HG02981 (cell line): ENCODE results near the gene CHRNA10.
"Not testable (repeated sequence)": the region's sequence is repeated elsewhere in the genome, so short reads cannot be mapped to it uniquely, and the experiment has no call there.

Experiments
- ATAC-seq: cut with Tn5 transposase; IDR thresholded peaks from one replicate; pipeline ENCODE4 v1.9.1; 2021; ENCODE audit warnings: mild to moderate bottlenecking, moderate library complexity; ENCODE audit not compliant: unreplicated experiment

The CHRNA10 gene

DNA sequence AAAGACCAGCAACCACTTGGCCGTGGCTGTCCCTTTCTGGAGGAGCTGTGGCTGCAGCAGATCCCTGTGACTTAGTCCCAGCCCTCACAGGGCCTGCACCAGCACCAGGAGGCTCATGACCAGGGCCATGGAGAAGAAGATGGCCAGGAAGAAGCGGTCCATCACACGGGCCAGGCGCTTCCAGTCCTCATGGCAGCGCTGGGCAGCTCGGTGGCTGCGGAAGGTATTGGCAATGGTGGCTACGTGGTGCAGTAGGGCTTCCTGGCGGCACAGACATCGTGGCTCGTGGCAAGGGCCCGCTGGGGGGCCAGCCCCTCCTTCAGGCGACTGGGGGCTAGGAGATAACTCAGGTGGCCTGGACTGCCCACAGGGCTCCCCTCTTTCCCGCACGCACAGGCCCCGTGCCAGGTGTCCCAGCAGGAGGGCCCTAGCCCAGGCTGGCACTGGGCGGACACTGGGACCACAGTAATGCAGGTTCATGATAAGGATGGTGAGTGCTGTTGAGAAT lies 5.1 kb downstream of the CHRNA10 start:
- ATAC-seq = no peak

DNA sequence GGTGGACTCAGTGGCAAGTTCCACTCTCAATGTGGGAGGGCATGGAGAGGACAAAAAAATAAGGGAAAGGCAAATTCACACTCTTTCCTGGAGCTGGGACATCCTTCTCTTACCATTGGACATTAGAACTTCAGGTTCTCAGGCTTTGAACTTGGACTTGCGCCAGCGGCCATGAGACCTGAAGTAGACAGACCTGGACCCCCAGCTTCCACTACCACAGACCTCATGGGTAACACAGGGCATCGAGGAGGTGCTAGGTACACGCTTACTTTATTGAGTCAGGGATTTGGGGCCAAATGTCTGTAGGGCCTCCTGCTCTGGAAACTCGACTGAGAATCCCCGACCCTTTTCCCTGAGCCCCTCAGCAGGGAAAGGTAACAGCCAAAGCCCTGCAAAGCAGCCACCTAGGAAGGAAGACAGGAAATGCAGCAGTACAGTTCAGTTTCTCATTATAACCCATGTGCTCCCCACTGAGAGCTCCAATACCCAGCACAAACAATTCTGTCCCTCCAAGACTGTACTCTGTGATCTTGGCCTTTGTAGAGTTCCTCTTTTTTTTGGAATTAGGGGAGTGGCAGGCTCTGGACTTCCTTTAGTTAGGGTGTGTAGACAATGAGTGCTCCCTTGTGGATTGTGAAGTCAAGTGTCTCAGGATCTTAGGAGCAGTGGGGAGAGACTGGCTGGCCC lies 5.7 kb downstream of the CHRNA10 start:
- no peak for ATAC-seq

DNA sequence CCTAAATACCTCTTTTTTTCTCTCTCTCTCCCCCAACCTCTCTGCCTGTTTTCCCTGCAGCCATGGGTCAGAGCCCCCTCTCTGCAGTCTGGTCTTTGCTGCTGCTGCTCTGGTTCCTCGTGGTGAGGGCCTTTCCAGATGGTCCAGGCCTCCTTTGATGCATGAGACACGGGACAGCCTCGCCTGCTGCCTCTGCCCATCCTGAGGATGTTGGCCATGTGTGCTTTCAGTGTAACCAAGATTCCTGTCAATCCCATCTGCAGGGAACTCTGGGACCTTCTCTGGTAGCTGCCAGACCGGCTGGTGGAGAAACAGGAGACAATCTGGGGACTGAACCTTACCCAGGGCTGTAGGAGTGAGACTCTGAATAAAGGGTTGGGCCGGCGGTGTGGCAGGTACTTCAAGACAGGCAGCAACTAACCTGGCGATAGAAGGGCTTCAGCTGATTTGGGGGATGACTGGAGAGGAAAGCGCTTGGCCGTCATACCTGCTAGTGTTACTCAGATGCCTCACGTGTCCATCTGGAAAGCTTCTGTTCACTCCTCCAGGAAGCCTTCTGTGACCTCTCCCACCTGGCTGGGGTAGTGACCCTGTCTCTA lies 7.1 kb downstream of the CHRNA10 start:
- ATAC-seq = no peak

DNA sequence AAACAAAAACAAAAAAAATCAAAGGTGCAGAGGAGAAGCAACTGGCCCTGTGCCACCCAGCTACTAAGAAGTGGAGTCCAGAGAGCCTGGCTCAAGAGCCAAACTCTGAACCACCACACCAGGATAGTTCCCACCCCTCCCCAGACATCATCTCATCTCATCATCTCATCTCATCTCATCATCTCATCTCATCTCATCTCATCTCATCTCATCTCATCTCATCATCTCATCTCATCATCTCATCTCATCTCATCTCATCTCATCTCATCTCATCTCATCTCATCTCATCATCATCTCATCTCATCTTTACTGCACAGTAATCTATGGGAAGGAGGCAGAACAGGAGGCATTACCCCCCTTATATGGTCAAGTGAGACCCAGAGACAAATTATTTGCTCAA lies 8.3 kb downstream of the CHRNA10 start:
- ATAC-seq = no peak

DNA sequence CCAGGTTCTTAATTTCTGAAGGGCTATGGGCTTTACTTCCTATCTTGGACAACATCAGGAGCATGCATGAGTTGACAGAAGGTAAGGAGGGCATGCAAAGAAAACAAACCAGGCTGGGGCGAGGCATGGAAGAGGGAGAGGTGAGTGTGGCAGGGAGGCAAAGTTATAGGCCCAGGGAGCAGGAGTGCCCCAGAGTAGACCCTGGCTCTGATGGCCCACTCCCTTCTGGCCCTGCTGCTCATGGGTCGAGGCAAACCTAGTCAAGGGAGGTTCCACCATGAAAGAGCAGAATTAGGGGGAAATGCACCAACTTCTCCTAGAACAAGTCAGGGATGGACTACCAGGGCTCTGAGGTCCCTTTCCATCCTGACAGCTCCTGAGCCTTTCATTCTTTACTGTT lies 10.2 kb downstream of the CHRNA10 start:
- no peak for ATAC-seq

DNA sequence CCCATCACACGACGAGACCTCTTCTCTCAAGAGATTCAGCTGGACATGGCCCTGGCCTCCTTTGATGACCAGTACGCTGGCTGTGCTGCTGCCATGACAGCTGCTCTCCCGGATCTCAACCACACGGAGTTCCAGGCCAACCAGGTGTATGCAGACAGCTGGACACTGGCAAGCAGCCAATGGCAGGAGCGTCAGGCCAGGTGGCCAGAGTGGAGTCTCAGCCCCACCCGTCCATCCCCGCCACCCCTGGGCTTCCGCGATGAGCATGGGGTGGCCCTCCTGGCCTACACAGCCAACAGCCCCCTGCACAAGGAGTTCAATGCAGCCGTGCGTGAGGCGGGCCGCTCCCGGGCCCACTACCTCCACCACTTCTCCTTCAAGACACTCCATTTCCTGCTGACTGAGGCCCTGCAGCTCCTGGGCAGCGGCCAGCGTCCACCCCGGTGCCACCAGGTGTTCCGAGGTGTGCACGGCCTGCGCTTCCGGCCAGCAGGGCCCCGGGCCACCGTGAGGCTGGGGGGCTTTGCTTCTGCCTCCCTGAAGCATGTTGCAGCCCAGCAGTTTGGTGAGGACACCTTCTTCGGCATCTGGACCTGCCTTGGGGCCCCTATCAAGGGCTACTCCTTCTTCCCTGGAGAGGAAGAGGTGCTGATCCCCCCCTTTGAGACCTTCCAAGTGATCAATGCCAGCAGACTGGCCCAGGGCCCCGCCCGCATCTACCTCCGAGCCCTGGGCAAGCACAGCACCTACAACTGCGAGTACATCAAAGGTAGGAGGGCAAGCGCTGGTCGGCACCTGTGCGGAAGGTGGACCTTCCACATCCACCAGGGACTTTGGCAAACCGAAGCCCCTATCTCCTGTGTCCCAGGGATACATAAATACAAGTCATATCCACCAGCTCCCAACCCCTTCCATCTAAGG lies 11.3 kb downstream of the CHRNA10 start:
- no peak for ATAC-seq

DNA sequence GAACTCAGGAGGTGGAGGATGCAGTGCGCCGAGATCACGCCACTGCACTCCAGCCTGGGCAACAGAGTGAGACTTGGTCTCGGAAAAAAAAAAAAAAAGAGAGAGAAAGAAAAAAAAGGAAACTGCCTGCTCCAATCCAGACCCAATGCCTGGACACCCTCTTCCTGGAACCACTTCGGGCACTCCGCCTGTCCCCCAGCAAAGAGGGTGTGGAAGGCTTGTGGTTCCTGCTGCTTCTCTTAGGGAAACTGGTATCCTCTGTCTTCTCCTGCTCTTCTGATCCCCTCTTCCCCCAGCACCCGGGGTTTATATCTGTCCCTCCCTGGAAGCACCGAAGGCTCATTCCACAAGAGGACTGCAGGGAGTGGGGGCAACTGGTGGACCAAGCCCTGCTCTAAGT lies 12.9 kb downstream of the CHRNA10 start:
- no peak for ATAC-seq

DNA sequence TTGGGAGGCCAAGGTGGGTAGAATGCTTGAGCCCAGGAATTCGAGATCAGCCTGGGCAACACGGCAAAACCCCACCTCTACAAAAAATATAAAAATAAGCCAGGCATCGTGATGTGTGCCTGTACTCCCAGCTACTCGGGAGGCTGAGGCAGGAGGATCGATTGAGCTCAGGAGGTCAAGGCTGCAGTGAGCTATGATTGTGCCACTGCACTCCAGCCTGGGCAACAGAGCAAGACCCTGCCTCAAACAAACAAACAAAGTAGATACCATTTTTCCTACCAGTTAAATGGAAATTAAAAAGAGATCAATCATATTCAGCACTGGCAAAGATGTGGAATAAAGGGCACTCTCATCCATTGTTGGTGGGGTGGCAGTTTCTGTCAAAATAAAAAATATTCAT lies 13.9 kb downstream of the CHRNA10 start:
- ATAC-seq = not testable (repeated sequence)

DNA sequence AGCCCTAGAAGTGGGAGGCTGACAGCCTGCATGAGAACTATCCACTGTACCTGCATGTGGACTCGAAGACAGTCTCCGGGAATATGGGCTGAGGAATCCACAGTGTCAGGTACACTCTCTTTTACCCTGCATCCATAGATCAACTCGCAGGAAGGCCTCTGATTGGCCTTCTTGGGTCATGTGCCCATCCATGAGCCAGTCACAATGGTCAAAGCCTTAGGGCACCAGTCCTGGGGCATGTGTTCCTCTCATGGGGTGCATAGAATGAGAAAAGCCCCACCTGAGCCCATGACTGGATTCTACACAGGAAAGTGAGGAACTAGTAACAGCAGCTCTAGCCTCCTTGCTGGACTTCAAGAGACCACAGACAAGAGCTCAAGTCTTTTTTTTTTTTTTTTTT lies 15.6 kb downstream of the CHRNA10 start:
- ATAC-seq = no peak

DNA sequence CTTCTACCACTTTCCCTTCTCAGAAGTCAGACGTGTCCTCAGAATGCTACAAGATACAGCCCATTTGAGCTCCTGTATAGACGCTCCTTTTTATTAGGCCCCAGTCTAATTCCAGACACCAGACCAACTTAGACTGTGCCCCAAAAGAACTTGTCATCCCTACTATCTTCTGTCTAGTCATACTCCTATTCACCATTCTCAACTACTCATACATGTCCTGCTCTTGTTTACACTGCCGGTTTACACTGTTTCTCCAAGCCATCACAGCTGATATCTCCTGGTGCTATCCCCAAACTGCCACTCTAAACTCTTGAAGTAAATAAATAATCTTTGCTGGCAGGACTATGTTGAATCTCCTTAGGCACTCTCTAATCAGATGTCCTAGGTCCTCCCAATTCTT lies 18.7 kb downstream of the CHRNA10 start:
- not testable (repeated sequence) for ATAC-seq

DNA sequence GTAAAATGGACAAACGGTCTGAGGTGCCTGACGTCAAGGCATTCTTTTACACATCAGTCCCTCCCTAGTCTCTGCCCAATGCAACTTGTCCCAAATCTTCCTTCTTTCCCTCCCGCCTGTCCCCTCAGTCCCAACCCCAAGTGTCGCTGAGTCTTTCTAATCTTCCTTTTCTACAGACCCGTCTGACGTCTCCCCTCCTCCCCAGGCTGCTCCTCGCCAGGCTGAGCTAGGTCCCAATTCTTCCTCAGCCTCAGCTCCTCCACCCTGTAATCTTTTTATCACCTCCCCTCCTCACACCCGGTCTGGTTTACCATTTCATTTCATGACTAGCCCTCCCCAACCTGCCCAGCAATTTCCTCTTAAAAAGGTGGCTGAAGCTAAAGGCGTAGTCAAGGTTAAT lies 21.8 kb downstream of the CHRNA10 start:
- not testable (repeated sequence) for ATAC-seq

DNA sequence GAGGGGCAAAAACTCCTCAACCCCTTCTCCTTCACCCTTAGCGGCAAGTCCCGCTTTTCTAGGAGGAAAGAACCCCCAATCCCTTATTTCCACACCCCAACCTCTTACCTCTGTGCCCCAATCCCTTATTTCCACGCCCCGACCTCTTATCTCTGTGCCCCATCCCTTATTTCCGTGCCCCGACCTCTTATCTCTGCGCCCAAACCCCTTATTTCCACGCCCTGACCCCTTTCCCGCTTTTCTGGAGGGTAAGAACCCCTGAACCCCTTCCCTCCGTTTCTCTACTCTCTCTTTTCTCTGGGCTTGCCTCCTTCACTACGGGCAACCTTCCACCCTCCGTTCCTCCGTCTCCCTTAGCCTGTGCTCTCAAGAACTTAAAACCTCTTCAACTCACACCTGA lies 22.3 kb downstream of the CHRNA10 start:
- ATAC-seq = not testable (repeated sequence)

DNA sequence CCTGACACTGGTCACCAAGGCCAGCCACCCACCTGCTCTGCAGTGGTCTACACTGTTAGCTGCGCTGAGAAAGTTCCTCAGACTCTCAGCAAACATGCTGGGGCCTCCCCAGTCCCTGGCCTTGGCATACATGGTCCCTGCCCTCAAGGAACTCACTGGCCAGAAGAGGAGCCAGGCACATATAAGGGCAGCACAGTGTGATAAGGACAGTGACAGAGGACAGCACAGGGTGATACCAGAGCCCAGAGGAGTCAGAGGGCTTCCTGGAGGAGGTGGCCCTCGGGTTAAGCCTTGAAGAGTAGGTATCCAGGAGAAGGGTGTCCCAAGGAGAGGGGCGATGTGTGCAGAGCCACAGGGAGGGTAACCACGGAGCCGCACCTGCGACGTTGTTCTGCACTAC lies 25.6 kb downstream of the CHRNA10 start:
- ATAC-seq = no peak

DNA sequence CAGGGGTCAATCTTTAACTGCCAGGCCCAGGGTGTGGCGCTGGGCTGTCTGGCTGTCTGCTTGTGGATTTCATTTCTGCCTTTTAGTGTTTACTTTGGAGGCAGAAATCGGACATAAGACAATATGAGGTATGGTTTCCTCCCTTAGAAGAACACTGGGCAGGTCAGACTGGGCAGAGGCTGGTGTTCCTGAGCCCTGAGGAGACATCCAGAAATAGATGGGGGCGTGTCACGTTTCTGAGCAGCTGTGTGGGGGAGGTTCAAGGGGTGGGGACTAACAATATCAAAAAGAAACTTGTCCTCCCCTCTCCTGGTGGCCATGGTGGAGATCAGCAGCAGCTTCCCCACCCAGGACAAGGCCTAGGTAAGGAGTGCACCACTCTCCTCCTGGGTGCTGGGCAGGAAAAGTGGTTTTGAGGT lies 26.4 kb downstream of the CHRNA10 start, which contains the start of gene ART1:
Gene ART1, plus strand, starts transcription at position 312 of the 419 bp plus-strand sequence. CDS start 14,086 bp downstream, outside the sequence.
- ATAC-seq = no peak

DNA sequence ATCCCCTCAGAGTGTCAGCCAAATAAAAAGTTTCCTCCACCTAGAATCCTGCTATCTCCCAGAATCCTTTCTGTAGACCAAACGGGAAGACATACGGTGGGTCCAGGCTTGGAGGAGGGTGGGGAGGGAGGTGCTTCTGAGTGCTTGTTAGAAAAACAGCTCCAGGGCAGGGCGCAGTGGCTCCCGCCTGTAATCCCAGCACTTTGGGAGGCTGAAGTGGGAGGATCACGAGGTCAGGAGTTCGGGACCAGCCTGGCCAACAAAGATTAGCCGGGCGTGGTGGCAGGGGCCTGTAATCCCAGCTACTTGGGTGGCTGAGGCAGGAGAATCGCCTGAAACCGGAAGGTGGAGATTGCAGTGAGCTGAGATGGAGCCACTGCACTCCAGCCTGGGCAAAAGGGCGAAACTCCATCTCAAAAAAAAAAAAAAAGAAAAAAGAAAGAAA lies 28.1 kb downstream of the CHRNA10 start:
- ATAC-seq = not testable (repeated sequence)

DNA sequence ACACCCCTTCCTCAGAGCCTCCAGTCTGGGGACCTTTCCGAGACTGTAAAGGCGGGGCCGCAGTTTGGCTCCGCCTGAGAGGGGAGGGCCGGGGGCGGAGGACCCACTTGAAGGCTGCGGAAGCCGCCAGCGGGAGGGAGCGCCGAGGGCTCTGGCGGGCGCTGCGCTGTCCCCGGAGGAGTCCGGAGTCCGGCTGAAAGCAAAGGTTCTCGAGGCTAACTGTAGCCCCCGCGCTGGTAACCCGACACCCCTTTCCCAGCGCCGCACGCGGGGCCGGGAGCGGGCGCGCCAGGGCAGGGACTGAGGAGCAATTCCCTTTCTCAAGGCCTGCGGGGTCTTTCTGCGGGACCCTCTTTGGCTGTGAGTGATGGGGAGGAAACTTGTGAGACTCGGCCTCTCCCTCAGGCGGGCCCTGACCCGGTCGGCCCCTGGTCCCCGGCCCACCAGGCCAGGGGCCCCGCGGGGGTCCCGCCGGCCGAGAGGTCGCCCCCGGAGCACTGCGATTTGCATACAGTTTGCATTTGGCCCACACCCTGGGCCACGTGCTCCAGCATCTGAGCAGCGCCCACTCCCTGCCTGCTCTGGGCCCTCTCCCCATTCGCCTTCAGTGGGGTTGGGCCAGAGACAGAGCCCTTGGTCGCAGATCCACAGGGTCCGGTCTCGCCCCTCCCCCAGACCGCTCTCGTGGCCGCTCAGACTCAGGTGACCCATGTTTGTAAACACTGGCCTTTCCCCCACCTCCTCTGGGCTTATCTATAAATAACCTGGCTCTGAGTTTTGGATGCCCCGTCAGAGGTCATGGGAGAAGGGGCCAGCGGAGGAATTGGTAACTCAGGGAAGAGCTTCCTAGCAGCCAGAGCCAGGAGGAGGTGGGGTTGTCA lies 28.9 kb downstream of the CHRNA10 start:
- no peak for ATAC-seq

DNA sequence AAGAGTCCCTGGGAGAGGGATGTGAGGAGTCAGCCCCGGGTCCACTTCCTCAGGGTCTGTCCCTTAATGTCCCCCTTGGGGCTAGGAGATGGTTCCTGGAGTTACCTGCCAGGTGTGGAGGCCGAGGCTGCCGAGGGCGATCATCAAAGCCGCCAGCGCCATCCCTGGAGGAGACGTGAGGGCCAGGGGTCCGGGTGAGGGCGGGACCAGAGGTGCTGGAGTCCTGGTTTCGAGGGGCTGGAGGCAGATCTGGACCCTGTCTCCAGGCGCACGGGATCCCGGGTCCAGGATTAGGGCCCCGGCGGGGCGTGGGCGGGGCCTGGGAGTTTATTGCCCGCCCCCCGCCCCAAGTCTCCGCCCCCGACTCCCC lies 29.5 kb downstream of the CHRNA10 start, which contains the start of gene ART5:
Gene ART5, minus strand, starts transcription at position 292 of the 370 bp plus-strand sequence. Its CDS starts 130 bp downstream, at position 162.
- no peak for ATAC-seq

DNA sequence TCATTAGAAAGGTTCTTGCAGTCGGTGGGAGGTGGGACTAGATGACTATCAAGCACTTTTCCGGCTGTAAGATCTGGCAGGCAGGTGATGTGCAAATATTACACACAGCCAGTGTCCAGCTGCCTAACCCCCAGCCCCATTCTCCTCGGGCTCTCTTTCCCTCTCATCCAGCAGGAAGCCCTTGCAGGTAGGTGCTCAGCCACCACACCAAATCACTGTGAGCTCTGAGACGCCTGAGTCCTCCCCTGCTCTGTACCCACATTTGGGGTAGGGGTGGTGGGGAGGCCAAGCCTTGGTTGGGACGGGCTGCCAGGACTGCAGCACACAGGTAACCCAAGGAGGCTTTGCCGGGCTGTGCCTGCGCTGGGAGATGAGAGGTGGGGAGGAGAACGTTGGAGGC lies 30.0 kb downstream of the CHRNA10 start:
- no peak for ATAC-seq

DNA sequence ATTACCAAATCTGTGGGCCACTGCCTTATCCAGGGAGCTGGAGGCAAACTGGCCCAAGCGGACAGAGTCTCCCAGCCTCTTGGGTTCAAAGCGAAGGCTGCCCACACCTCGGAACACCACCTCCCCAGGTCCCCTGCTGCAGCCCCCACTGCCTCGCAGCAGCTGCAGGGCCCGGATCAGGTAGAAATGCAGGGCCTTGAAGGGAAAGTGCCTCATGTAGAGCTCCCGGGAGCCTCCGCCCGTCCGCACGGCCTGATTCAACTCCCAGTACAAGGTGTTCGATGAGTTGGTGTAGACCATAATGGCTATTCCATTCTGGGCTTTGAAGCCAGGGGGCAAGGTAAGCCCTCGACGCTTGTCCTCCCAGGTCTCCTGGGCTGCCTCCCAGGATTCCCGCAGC lies 31.3 kb downstream of the CHRNA10 start:
- no peak for ATAC-seq

DNA sequence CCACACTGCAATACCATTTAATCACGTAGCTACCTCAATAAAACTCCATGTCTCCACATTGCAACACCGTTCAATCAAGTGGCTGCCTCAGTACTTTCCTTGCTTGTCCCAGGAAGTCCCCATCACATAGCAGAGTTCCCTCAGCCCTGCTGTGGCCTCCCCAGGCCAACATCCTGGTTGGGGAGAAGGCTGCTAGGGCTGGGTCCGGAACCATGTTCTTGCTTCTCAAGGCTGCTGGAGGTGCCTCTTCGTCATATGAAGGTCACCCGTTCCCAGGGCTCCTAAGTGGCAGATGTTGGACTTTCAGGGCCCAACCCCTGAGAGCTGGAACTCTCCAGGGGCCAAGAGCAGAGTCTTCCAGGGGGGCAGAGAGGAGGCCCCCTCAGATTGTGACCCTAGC lies 32.7 kb downstream of the CHRNA10 start:
- ATAC-seq = no peak
